Gastroesophageal sphincter (tissue), 3 donors: ENCODE data around the gene TWF2.

ENCODE experiments used
- EP300 ChIP-seq: sonication (generic); formaldehyde crosslinking; IDR thresholded peaks from one replicate; pipeline ENCODE4 v1.6.1; 2017; ENCODE audit warnings: antibody characterized with exemption, mild to moderate bottlenecking
- POLR2A ChIP-seq, 2 donors: fragments of 450-650 bp; IDR thresholded peaks; one replicate each; pipeline ENCODE4 v1.6.1; 2017; ENCODE audit warnings: antibody characterized with exemption in 2 of 2, mild to moderate bottlenecking in 2 of 2, moderate library complexity in 1 of 2
- POLR2AphosphoS5 ChIP-seq: sonication (generic); formaldehyde crosslinking; IDR thresholded peaks from one replicate; pipeline ENCODE4 v1.6.1; 2017; ENCODE audit warnings: antibody characterized with exemption
- TF ChIP-seq, protein P1 (sequence below), 4 experiments: fragments of 200-600 bp in 2 of 4; fragments of 450-650 bp in 2 of 4; sonication (generic) in 1 of 4; IDR thresholded peaks; one replicate each; pipeline ENCODE4 v1.5.1; 2017 to 2019; ENCODE audit warnings: antibody characterized with exemption in 4 of 4, mild to moderate bottlenecking in 2 of 4, moderate library complexity in 2 of 4

DNA sequence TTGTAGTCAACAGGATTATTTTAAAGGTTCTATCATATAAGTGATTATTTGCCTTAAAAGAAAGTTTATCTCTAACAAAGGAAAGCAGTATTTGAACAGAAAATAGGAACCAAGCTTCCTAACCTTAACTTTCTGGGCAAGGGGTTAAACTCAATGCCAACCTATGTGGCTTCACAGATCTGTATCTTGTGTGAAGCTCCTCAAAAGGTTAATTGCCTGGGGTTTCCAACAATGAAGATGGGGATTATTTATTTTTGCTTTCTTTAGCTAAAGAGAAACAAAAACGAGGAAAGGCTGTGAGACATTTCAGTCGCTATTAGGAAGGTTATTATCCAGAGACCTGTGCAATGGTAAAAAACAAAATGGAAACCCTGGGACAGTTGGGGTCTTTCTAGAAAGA, 40.6 kb upstream of the TWF2 start:
- TF ChIP-seq, protein P1, sequence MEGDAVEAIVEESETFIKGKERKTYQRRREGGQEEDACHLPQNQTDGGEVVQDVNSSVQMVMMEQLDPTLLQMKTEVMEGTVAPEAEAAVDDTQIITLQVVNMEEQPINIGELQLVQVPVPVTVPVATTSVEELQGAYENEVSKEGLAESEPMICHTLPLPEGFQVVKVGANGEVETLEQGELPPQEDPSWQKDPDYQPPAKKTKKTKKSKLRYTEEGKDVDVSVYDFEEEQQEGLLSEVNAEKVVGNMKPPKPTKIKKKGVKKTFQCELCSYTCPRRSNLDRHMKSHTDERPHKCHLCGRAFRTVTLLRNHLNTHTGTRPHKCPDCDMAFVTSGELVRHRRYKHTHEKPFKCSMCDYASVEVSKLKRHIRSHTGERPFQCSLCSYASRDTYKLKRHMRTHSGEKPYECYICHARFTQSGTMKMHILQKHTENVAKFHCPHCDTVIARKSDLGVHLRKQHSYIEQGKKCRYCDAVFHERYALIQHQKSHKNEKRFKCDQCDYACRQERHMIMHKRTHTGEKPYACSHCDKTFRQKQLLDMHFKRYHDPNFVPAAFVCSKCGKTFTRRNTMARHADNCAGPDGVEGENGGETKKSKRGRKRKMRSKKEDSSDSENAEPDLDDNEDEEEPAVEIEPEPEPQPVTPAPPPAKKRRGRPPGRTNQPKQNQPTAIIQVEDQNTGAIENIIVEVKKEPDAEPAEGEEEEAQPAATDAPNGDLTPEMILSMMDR (IDR thresholded peaks at IDR 0.05): no peak
- TF ChIP-seq POLR2AphosphoS5: no peak
- no peak for TF ChIP-seq POLR2A (IDR thresholded peaks at IDR 0.05)
- TF ChIP-seq EP300: no peak
